ENCODE results near the gene USH1C.

DNA sequence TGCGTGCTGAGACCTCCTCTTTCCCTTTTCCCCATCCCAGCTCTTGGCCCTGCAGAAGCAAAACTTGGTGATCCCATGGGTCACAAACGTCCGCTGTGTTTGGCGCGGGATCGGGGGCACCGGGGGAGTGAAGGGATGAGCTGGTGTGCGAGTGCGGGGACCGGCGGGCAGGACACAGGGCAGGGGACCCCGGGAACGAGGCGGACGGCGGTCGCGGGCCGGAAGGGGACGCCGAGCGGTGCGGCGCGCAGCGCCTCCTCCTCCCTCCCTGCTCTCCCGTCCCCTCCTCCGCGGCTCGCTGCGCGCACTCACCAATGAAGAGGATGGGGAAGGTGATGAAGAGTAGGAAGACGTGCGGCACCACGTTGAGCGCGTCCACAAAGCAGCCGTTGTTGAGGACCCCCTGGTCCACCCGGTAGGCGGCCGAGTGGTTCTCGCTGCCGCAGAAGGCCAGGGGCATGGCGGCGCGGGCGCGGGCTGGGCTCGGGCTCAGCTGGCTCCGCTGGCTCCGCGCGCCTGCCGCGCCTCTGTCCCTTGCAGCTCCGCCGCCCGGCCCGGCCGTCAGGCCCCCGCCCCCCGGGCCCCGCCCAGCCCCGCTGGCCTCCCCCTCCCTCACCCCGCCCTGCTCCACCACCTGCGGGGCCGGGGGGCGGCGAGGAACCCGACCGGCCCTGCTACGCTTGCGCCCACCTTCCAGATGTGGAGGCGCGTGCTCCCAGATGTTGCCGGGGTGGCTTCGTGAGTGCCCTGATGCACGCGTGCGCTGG lies 67.7 kb downstream of the USH1C start, which contains the start of gene ABCC8:
- TF ChIP-seq EZH2 (IDR thresholded peaks at IDR 0.05) (no peak), POLR2AphosphoS5 (IDR thresholded peaks at IDR 0.05; ENCODE audit: borderline replicate concordance, low read depth, low read length) (no peak), FOXP2 (optimal IDR thresholded peaks at IDR 0.05; ENCODE audit: control extremely low read depth, extremely low read length, insufficient read depth) (no peak)
